Measurements from ENCODE around the gene LCN6. TPM values are rescaled to one million over a fixed set of nuclear protein-coding genes. Genes with fewer than 3 reads are reported as not detected.

LCN6 gene
- total RNA-seq, 4 donors from 2014 or later: 6.3 to 7.3 TPM; not detected in 2

GRCh38 chr9:136760424-136760823 is 12.1 kb upstream of the LCN6 start:
- TF ChIP-seq CTCF (IDR thresholded peaks at IDR 0.05): no peak
- TF ChIP-seq POLR2A (IDR thresholded peaks at IDR 0.05): no peak
- intact Hi-C loops (cut with DNase I; ENCODE audit: low total_unique reads): no loop called here
- WGBS, 2 donors: 40 to 65% methylated on average over 18 to 21 of the region's 25 CpGs
- no peak overlapping the region for H3K4me3 ChIP-seq (ENCODE audit: low read depth, poor library complexity, severe bottlenecking)
- no peak for DNase-seq (ENCODE audit: low spot score in 2 of 2)

GRCh38 chr9:136759436-136760325 is 11.4 kb upstream of the LCN6 start:
- TF ChIP-seq CTCF (IDR thresholded peaks at IDR 0.05) (no peak), POLR2A (IDR thresholded peaks at IDR 0.05) (no peak)
- no peak overlapping the region for H3K4me3 ChIP-seq (ENCODE audit: low read depth, poor library complexity, severe bottlenecking)
- WGBS, 2 donors: 75 to 82% methylated on average over 23 to 26 of the region's 27 CpGs
- no peak for DNase-seq (ENCODE audit: low spot score in 2 of 2)
- intact Hi-C loops (cut with DNase I; ENCODE audit: low total_unique reads): no loop called here

GRCh38 chr9:136759001-136759400 is 10.7 kb upstream of the LCN6 start:
- TF ChIP-seq POLR2A (IDR thresholded peaks at IDR 0.05) (no peak), CTCF (IDR thresholded peaks at IDR 0.05) (no peak)
- WGBS, 2 donors: 78 to 100% methylated on average over 6 to 8 of the region's 9 CpGs
- no peak for DNase-seq (ENCODE audit: low spot score in 2 of 2)
- H3K4me3 ChIP-seq (ENCODE audit: low read depth, poor library complexity, severe bottlenecking): no peak overlapping the region
- intact Hi-C loops (cut with DNase I; ENCODE audit: low total_unique reads): no loop called here

GRCh38 chr9:136757751-136758140 is 9.4 kb upstream of the LCN6 start:
- intact Hi-C loops (cut with DNase I; ENCODE audit: low total_unique reads): no loop called here

GRCh38 chr9:136757328-136757727 is 9.0 kb upstream of the LCN6 start:
- H3K4me3 ChIP-seq (ENCODE audit: low read depth, poor library complexity, severe bottlenecking): no peak overlapping the region
- 83 to 86% methylated on average over 15 to 16 of the region's 20 CpGs for WGBS, 2 donors
- intact Hi-C loops (cut with DNase I; ENCODE audit: low total_unique reads): no loop called here
- no peak for DNase-seq (ENCODE audit: low spot score in 2 of 2)
- no peak for TF ChIP-seq CTCF (IDR thresholded peaks at IDR 0.05)
- TF ChIP-seq POLR2A (IDR thresholded peaks at IDR 0.05): no peak

More at GRCh38 chr9:136757751-136758140, 9.4 kb upstream of the LCN6 start:
- DNase-seq (ENCODE audit: low spot score in 2 of 2): no peak
- H3K4me3 ChIP-seq (ENCODE audit: low read depth, poor library complexity, severe bottlenecking): no peak overlapping the region
- TF ChIP-seq POLR2A (IDR thresholded peaks at IDR 0.05): no peak
- TF ChIP-seq CTCF (IDR thresholded peaks at IDR 0.05): no peak
- WGBS, 2 donors: 52 to 80% methylated on average over 3 to 11 of the region's 20 CpGs
